AG04450 (cell line): ENCODE results near the gene TSPYL6. TPM values are rescaled to one million over a fixed set of nuclear protein-coding genes. Genes with fewer than 3 reads are reported as not detected.
"Not testable (repeated sequence)": the region's sequence is repeated elsewhere in the genome, so short reads cannot be mapped to it uniquely, and the experiment has no call there.

Experiments used
- CTCF ChIA-PET: fragments of 300-600, 350-600 bp; formaldehyde crosslinking; extraction: SDS; loops from one replicate; lab custom pipeline; 2022; ENCODE audit warnings: antibody characterized with exemption, inconsistent platforms; lab: Charles Lee
- POLR2A ChIA-PET: fragments of 350-600 bp; formaldehyde crosslinking; extraction: SDS; loops from one replicate; lab custom pipeline; 2021; ENCODE audit warnings: antibody characterized with exemption, inconsistent platforms; lab: Yijun Ruan, JAX
- DNase-seq: peaks from one replicate; pipeline ENCODE4 v3.0.0-alpha.2; 2011; ENCODE audit warnings: low read depth, low spot score
- H3K27ac ChIP-seq: one replicate; pipeline ENCODE4 v1.5.1; 2012; ENCODE audit warnings: low read depth, low read length, control low read depth
- H3K27me3 ChIP-seq: one replicate; pipeline ENCODE4 v1.6.0; 2012; ENCODE audit warnings: low read length; ENCODE audit not compliant: control insufficient read depth, insufficient read depth
- H3K4me3 ChIP-seq: 2 replicates; pipeline ENCODE4 v1.5.1; 2011; ENCODE audit warnings: mild to moderate bottlenecking, low read depth, low read length, control low read depth
- H3K9me3 ChIP-seq: 2 replicates; pipeline ENCODE4 v1.5.1; 2012; ENCODE audit warnings: low read length; ENCODE audit not compliant: control insufficient read depth, insufficient read depth
- CTCF ChIP-seq: IDR thresholded peaks from 2 replicates; pipeline ENCODE4 v1.5.1; 2011; ENCODE audit warnings: low read depth, low read length, control low read depth, inconsistent platforms
- polyA minus RNA-seq: library from RNA; depleted of rRNA, polyadenylated mRNA; stranded (reverse); fragments of >200 nt; gene quantifications from 2 replicates; pipeline ENCODE4 v1.2.3, GENCODE V29; 2011; rRNA and poly(A)+ RNA removed
- polyA plus RNA-seq: library from polyadenylated mRNA; depleted of rRNA; stranded (reverse); fragments of >200 nt; gene quantifications from 2 replicates; pipeline ENCODE4 v1.2.3, GENCODE V29; 2011; rRNA removed

TSPYL6 gene
- polyA plus RNA-seq: not detected in 2 replicates
- polyA minus RNA-seq: not detected in 2 replicates

DNA sequence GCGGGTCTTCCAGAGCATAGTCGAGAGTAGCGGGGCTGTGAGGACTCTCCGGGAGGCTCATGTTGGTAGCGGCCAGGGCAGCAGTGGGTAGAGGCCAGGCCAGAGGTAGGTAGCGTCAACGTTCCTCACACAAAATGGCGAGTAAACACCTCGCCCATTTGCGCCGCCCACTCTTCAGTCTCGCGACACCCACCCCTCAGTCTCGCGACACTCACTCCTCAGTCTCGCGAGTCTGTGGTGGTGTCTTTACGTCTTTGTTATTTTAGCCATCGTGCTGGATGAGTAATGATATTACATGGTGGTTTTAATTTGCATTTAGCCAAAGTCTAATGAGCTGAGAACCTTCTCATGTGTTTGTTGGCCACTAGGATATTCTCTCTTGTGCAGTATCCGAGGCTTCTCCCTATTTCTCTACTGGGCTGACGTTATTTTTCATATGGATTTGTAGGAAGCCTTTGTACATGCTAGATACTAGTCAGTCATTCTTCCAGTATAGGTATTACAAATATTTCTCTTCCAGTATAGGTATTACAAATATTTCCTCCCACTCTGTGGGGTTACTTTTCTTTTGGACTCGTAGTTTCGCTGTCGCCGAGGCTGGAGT lies at the start of gene TSPYL6:
Gene TSPYL6 (minus strand): TSS at position 139 of the 604 bp plus-strand sequence. CDS start 78 bp downstream, at position 61.
- ChIA-PET POLR2A (no interaction called here), CTCF (no interaction called here)
- Histone ChIP-seq H3K27me3 (no peaks in the 10 kb centered on the region), H3K4me3 (no peak within 1 kb of the TSS), H3K9me3 (peaks cover 10% of the 10 kb centered on the region; the same call in 1 of the 2 replicates), H3K27ac (no peak within 1 kb of the TSS)
- TF ChIP-seq CTCF: no peak
- DNase-seq: no peak

DNA sequence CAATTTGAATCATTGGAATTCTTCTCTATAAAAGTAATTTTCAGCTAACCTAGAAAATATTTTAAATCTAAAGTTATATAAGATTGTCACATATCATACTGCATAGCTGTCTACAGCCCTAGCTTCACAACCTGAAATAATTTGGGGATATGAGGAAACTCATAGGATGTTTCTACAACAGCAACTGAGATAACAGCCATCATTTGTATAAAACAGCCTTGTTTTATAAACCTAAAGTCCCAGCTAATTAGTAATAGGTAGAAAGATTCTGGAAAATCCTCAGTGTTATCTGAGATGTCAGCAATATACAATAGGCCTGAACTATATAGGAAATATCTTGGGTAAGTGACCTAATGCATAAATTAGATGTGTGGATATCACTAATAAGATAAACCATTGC lies 47.6 kb upstream of the TSPYL6 start:
- ChIA-PET CTCF (no interaction called here), POLR2A (no interaction called here)
- Histone ChIP-seq H3K9me3 (no peaks in the 10 kb centered on the region), H3K4me3 (no peak overlapping the region), H3K27me3 (no peaks in the 10 kb centered on the region), H3K27ac (no peak overlapping the region)
- DNase-seq: no peak
- no peak for TF ChIP-seq CTCF

GRCh38 chr2:54298514-54298913 lies 42.5 kb upstream of the TSPYL6 start:
- Histone ChIP-seq H3K4me3 (no peak overlapping the region), H3K27ac (no peak overlapping the region), H3K9me3 (no peaks in the 10 kb centered on the region), H3K27me3 (no peaks in the 10 kb centered on the region)
- ChIA-PET POLR2A (no interaction called here), CTCF (no interaction called here)
- no peak for TF ChIP-seq CTCF
- no peak for DNase-seq

- H3K27ac ChIP-seq: no peak overlapping the region
- no peaks in the 10 kb centered on the region for H3K9me3 ChIP-seq
- ChIA-PET CTCF (no interaction called here), POLR2A (no interaction called here)
- no peak for DNase-seq
- no peak overlapping the region for H3K4me3 ChIP-seq
- TF ChIP-seq CTCF: no peak
- no peaks in the 10 kb centered on the region for H3K27me3 ChIP-seq
Measured at GRCh38 chr2:54295911-54296310, 39.9 kb upstream of the TSPYL6 start.

- H3K4me3 ChIP-seq, DNase-seq, H3K9me3 ChIP-seq, H3K27me3 ChIP-seq, H3K27ac ChIP-seq, CTCF ChIA-PET, POLR2A ChIA-PET: not testable (repeated sequence)
Measured at GRCh38 chr2:54294665-54295064, 38.6 kb upstream of the TSPYL6 start.
